Psoas muscle (tissue), 8 donors: ENCODE measurements around the gene CCDC88A. TPM values are rescaled to one million over a fixed set of nuclear protein-coding genes. Genes with fewer than 3 reads are reported as not detected.

ENCODE experiments used
- ATAC-seq, 4 donors: fragments of 200-7000 bp; cut with Tn5 transposase; one replicate each; pipeline ENCODE4 v1.9.1; 2020; ENCODE audit warnings: moderate library complexity in 3 of 4, mild to moderate bottlenecking in 2 of 4
- DNase-seq, 2 donors: peaks; one replicate each; pipeline ENCODE4 v3.0.0-alpha.2; 2020
- H3K27ac ChIP-seq: fragments of 200-600 bp; one replicate; pipeline ENCODE4 v1.8.0; 2022
- H3K27me3 ChIP-seq, 3 donors: fragments of 200-600 bp in 1 of 3; one replicate each; pipeline versions ENCODE4 v1.6.1 to v1.8.0; 2013 to 2022; ENCODE audit warnings: low read length in 2 of 3, mild to moderate bottlenecking in 2 of 3, moderate library complexity in 1 of 3; ENCODE audit not compliant: insufficient read depth in 3 of 3
- H3K36me3 ChIP-seq, 2 donors: fragments of 200-600 bp in 1 of 2; one replicate each; pipeline versions ENCODE4 v1.6.1 to v1.8.0; 2013 to 2022; ENCODE audit warnings: low read depth in 1 of 2, mild to moderate bottlenecking in 1 of 2, moderate library complexity in 1 of 2; ENCODE audit not compliant: insufficient read depth in 1 of 2
- H3K4me1 ChIP-seq: fragments of 200-600 bp; one replicate; pipeline ENCODE4 v1.8.0; 2022
- H3K4me3 ChIP-seq: fragments of 200-600 bp; one replicate; pipeline ENCODE4 v1.8.0; 2022; ENCODE audit warnings: mild to moderate bottlenecking
- H3K9me3 ChIP-seq: fragments of 200-600 bp; one replicate; pipeline ENCODE4 v1.8.0; 2022
- CTCF ChIP-seq: fragments of 200-600 bp; IDR thresholded peaks from one replicate; pipeline ENCODE4 v1.8.0; 2022; ENCODE audit warnings: antibody characterized with exemption
- WGBS, 3 donors: extraction: QIAGEN DNeasy Blood & Tissue Kit; methylation state at CpG; one replicate each; pipeline versions ENCODE4 v1.1.6 to v1.1.7; 2013; 5-methylcytosine and 5-hydroxymethylcytosine counted together
- intact Hi-C, 2 donors: fragments of 100-400 bp; cut with DNase I; formaldehyde crosslinking; loops; one replicate each; pipeline versions ENCODE4 v1.11.0 to v1.14.2; 2022
- polyA plus RNA-seq, 3 donors: library from polyadenylated mRNA; stranded (reverse); fragments of 200-250 nt; gene quantifications; one replicate each; pipeline ENCODE4 v1.2.3, GENCODE V29; 2013
- total RNA-seq, 4 donors: library from RNA; stranded (reverse); fragmentation: NEBNext Ultra II Directional in 2 of 4; extraction: Animal tissue kit (Norgen Biotek cat#: 25700) in 2 of 4; gene quantifications; one replicate each; pipeline versions ENCODE4 v1.2.1 to v1.2.4, GENCODE V29; 2021 to 2023
- donor health status: healthy with polysubstance abuse.
- donor health status: DM: no; HTN: no; CAD: no; lungs with moderate emphysema.
- donor health status: Bipolar disorder and iron deficiency.
- donor health status: healthy.
- donor health status: DM: yes; HTN: yes; CAD: no.
- donor health status: DM: no; HTN: no; CAD: no.
- donor health status: DM: no; HTN: no; CAD: no.
- donor health status: DM: yes; HTN: yes; CAD: no.

The CCDC88A gene
- total and polyA plus RNA-seq, 7 donors: 4.7 to 21.4 (median 12.3) TPM

GRCh38 chr2:55403256-55403998 lies 16.2 kb downstream of the CCDC88A start:
- TF ChIP-seq CTCF: no peak
- Histone ChIP-seq H3K9me3 (no peaks in the 10 kb centered on the region), H3K27me3 (no peaks in the 10 kb centered on the region), H3K27ac (no peak overlapping the region), H3K36me3 (peaks cover 0 to 11% of the 10 kb centered on the region in 2 donors), H3K4me3 (no peak overlapping the region), H3K4me1 (no peaks in the 10 kb centered on the region)
- DNase-seq (no peak), ATAC-seq (no peak)
- intact Hi-C loops: no loop called here
- WGBS, 3 donors: 94% methylated on average over 4 of the region's 4 CpGs

- Histone ChIP-seq H3K9me3 (no peaks in the 10 kb centered on the region), H3K27me3 (no peaks in the 10 kb centered on the region), H3K36me3 (peaks cover 0 to 7% of the 10 kb centered on the region in 2 donors), H3K4me1 (no peaks in the 10 kb centered on the region), H3K4me3 (no peak overlapping the region), H3K27ac (no peak overlapping the region)
- WGBS, 3 donors: 90 to 100% (median 100%) methylated on average over 1 of the region's 1 CpG
- no peak for ATAC-seq
- intact Hi-C loops: no loop called here
- no peak for DNase-seq
- no peak for TF ChIP-seq CTCF
Observed at GRCh38 chr2:55401124-55401523, 18.5 kb downstream of the CCDC88A start.

GRCh38 chr2:55400332-55400731 lies 19.3 kb downstream of the CCDC88A start:
- no peaks in the 10 kb centered on the region for H3K4me1 ChIP-seq
- no peak overlapping the region for H3K27ac ChIP-seq
- H3K27me3 ChIP-seq: no peaks in the 10 kb centered on the region
- whole genome bisulfite sequencing, 3 donors: 96 to 98% (median 97%) methylated on average over 2 of the region's 2 CpGs
- DNase-seq (no peak), ATAC-seq (no peak)
- no peaks in the 10 kb centered on the region for H3K9me3 ChIP-seq
- H3K36me3 ChIP-seq: peaks cover 0 to 1% of the 10 kb centered on the region in 2 donors
- no peak overlapping the region for H3K4me3 ChIP-seq
- intact Hi-C loops: no loop called here
- no peak for TF ChIP-seq CTCF

GRCh38 chr2:55399815-55400214 lies 19.8 kb downstream of the CCDC88A start:
- H3K4me3 ChIP-seq: no peak overlapping the region
- no peak for DNase-seq
- H3K4me1 ChIP-seq: no peaks in the 10 kb centered on the region
- intact Hi-C loops: no loop called here
- no peaks in the 10 kb centered on the region for H3K9me3 ChIP-seq
- TF ChIP-seq CTCF: no peak
- H3K36me3 ChIP-seq: no peaks in the 10 kb centered on the region
- no peaks in the 10 kb centered on the region for H3K27me3 ChIP-seq
- no peak for ATAC-seq
- no peak overlapping the region for H3K27ac ChIP-seq
